Vagina (tissue), 2 donors: ENCODE measurements around the gene TIAM2. TPM values are rescaled to one million over a fixed set of nuclear protein-coding genes. Genes with fewer than 3 reads are reported as not detected.

Experiments used
- DNase-seq, 2 donors: peaks; one replicate each; pipeline ENCODE4 v3.0.0-alpha.2; 2017; ENCODE audit errors: extremely low spot score in 2 of 2
- H3K27ac ChIP-seq: fragments of 200-600 bp; sonication (generic); one replicate; pipeline ENCODE4 v1.5.1; 2019
- H3K27me3 ChIP-seq: fragments of 200-600 bp; sonication (generic); one replicate; pipeline ENCODE4 v1.5.1; 2019
- H3K36me3 ChIP-seq, 2 donors: fragments of 200-600 bp; sonication (generic); one replicate each; pipeline ENCODE4 v1.5.1; 2017 to 2019
- H3K4me1 ChIP-seq: fragments of 200-600 bp; sonication (generic); one replicate; pipeline ENCODE4 v1.5.1; 2019
- H3K4me3 ChIP-seq, 2 donors: fragments of 200-600 bp; sonication (generic); 1 replicate in 1 of 2; 2 replicates in 1 of 2; pipeline ENCODE4 v1.5.1; 2016 to 2019
- H3K9me3 ChIP-seq: fragments of 200-600 bp; sonication (generic); one replicate; pipeline ENCODE4 v1.5.1; 2019
- CTCF ChIP-seq, 3 experiments: fragments of 450-650 bp in 2 of 3; fragments of 200-600 bp in 1 of 3; sonication (generic) in 1 of 3; IDR thresholded peaks; one replicate each; pipeline ENCODE4 v1.5.1; 2017 to 2019; ENCODE audit warnings: antibody characterized with exemption in 3 of 3, mild to moderate bottlenecking in 2 of 3, moderate library complexity in 2 of 3
- POLR2A ChIP-seq, 2 donors: fragments of 450-650 bp; IDR thresholded peaks; one replicate each; pipeline ENCODE4 v1.6.1; 2017; ENCODE audit warnings: antibody characterized with exemption in 2 of 2, mild to moderate bottlenecking in 2 of 2, moderate library complexity in 2 of 2
- POLR2AphosphoS5 ChIP-seq, 2 donors: sonication (generic); formaldehyde crosslinking; IDR thresholded peaks; one replicate each; pipeline ENCODE4 v1.9.0; 2017; ENCODE audit warnings: antibody characterized with exemption in 2 of 2, mild to moderate bottlenecking in 2 of 2, low read depth in 1 of 2; ENCODE audit not compliant: insufficient read depth in 1 of 2
- intact Hi-C: fragments of 100-400 bp; cut with DNase I; formaldehyde crosslinking; loops from one replicate; pipeline ENCODE4 v1.15.1; 2023
- total RNA-seq: library from RNA; depleted of rRNA; stranded (reverse); fragments of >200 nt; gene quantifications from one replicate; pipeline ENCODE4 v1.2.3, GENCODE V29; 2016

Gene TIAM2
- total RNA-seq, 1 donor from 2014 or later: 11.5 TPM

GRCh38 chr6:155031091-155031490 lies 36.0 kb downstream of the TIAM2 start:
- Histone ChIP-seq H3K36me3 (no peaks in the 10 kb centered on the region), H3K4me1 (peaks cover 26% of the 10 kb centered on the region), H3K27me3 (no peaks in the 10 kb centered on the region), H3K27ac (no peak overlapping the region), H3K4me3 (no peak overlapping the region), H3K9me3 (no peaks in the 10 kb centered on the region)
- TF ChIP-seq POLR2AphosphoS5 (IDR thresholded peaks at IDR 0.05; ENCODE audit: insufficient read depth in 1 of 2, low read depth in 1 of 2) (no peak), CTCF (IDR thresholded peaks at IDR 0.05) (no peak), POLR2A (IDR thresholded peaks at IDR 0.05) (no peak)
- no peak for DNase-seq
- intact Hi-C loops: no loop called here

- Histone ChIP-seq H3K36me3 (no peaks in the 10 kb centered on the region), H3K27ac (no peak overlapping the region), H3K4me1 (peaks cover 17% of the 10 kb centered on the region), H3K4me3 (no peak overlapping the region), H3K27me3 (no peaks in the 10 kb centered on the region), H3K9me3 (no peaks in the 10 kb centered on the region)
- intact Hi-C loops: no loop called here
- no peak for TF ChIP-seq POLR2AphosphoS5 (IDR thresholded peaks at IDR 0.05; ENCODE audit: insufficient read depth in 1 of 2, low read depth in 1 of 2)
- no peak for TF ChIP-seq POLR2A (IDR thresholded peaks at IDR 0.05)
- no peak for TF ChIP-seq CTCF (IDR thresholded peaks at IDR 0.05)
- DNase-seq: no peak
Measured at GRCh38 chr6:155033021-155033791, 38.1 kb downstream of the TIAM2 start.

- H3K27ac ChIP-seq: no peak overlapping the region
- no peaks in the 10 kb centered on the region for H3K9me3 ChIP-seq
- DNase-seq: peak in 1 of 2 donors; percentile 22
- peaks cover 12% of the 10 kb centered on the region for H3K4me1 ChIP-seq
- H3K36me3 ChIP-seq: no peaks in the 10 kb centered on the region
- no peaks in the 10 kb centered on the region for H3K27me3 ChIP-seq
- intact Hi-C loops: no loop called here
- H3K4me3 ChIP-seq: no peak overlapping the region
- TF ChIP-seq POLR2A (IDR thresholded peaks at IDR 0.05) (no peak), POLR2AphosphoS5 (IDR thresholded peaks at IDR 0.05; ENCODE audit: insufficient read depth in 1 of 2, low read depth in 1 of 2) (no peak), CTCF (IDR thresholded peaks at IDR 0.05) (no peak)
Measured at GRCh38 chr6:155036907-155037306, 41.8 kb downstream of the TIAM2 start.

GRCh38 chr6:155038104-155038503 lies 43.0 kb downstream of the TIAM2 start:
- TF ChIP-seq POLR2AphosphoS5 (IDR thresholded peaks at IDR 0.05; ENCODE audit: insufficient read depth in 1 of 2, low read depth in 1 of 2) (no peak), POLR2A (IDR thresholded peaks at IDR 0.05) (no peak), CTCF (IDR thresholded peaks at IDR 0.05) (no peak)
- H3K27ac ChIP-seq: no peak overlapping the region
- no peaks in the 10 kb centered on the region for H3K36me3 ChIP-seq
- no peak overlapping the region for H3K4me3 ChIP-seq
- H3K27me3 ChIP-seq: no peaks in the 10 kb centered on the region
- DNase-seq: peak in 1 of 2 donors; percentile 37
- peaks cover 10% of the 10 kb centered on the region for H3K4me1 ChIP-seq
- H3K9me3 ChIP-seq: no peaks in the 10 kb centered on the region
- intact Hi-C loops: no loop called here

- intact Hi-C loops: no loop called here
Measured at GRCh38 chr6:155038527-155038926, 43.4 kb downstream of the TIAM2 start.

More at GRCh38 chr6:155038527-155038926, 43.4 kb downstream of the TIAM2 start:
- H3K4me3 ChIP-seq: no peak overlapping the region
- H3K27ac ChIP-seq: no peak overlapping the region
- H3K9me3 ChIP-seq: no peaks in the 10 kb centered on the region
- H3K4me1 ChIP-seq: peaks cover 10% of the 10 kb centered on the region
- no peak for DNase-seq
- no peaks in the 10 kb centered on the region for H3K36me3 ChIP-seq
- no peaks in the 10 kb centered on the region for H3K27me3 ChIP-seq
- TF ChIP-seq POLR2A (IDR thresholded peaks at IDR 0.05) (no peak), CTCF (IDR thresholded peaks at IDR 0.05) (no peak), POLR2AphosphoS5 (IDR thresholded peaks at IDR 0.05; ENCODE audit: insufficient read depth in 1 of 2, low read depth in 1 of 2) (no peak)
